ENCODE measurements around the gene CHKB.
A peak's percentile ranks its signal among the peaks of the same experiment; 100 is the strongest.

CHKB gene

DNA sequence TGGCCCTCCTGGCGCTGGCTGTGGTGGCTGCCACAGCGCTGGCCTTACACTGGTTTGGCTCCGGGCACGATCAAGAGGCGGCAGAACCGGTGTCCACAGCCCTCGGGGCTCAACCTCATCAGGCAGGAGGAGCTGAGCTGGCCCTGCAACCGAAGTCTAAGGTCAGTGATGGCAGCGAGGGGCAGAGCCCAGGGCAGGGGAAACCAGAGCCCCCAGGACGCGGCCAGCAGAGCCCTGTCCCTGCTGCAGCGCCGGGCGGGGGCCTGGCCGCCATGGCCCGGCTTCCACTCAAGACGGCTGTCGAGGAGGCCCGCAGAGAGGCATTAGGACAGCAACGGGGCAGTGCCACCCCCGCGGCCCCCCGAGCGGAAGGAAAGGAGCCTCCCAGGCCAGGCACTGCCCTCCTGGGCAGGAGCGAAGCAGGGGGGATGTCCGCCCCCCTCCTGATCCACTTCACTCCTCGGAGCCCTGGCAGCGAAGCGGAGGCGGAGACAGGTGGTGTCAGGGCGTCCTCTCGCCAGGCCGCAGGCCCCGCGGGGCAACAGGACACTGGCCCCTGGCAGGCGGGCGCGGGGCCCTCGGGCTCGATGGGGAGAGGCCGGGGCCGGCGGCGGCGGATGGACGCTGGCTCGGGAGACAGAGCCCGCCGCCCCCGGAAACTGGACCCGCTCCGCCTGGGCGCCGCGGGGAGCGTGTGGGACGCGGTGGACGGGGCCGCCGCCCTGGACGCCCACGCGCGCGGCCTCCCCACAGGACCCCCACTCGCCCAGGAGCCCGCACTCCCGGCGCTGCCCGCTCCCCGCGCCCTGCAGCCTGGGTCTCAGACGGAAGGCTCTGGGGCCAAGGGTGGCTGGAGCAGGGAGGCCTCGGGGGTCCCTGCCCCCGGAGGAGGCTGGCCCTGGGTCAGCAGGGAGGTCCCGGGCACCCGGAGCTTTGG is 36.1 kb downstream of the CHKB start:
- no peak for DNase-seq

DNA sequence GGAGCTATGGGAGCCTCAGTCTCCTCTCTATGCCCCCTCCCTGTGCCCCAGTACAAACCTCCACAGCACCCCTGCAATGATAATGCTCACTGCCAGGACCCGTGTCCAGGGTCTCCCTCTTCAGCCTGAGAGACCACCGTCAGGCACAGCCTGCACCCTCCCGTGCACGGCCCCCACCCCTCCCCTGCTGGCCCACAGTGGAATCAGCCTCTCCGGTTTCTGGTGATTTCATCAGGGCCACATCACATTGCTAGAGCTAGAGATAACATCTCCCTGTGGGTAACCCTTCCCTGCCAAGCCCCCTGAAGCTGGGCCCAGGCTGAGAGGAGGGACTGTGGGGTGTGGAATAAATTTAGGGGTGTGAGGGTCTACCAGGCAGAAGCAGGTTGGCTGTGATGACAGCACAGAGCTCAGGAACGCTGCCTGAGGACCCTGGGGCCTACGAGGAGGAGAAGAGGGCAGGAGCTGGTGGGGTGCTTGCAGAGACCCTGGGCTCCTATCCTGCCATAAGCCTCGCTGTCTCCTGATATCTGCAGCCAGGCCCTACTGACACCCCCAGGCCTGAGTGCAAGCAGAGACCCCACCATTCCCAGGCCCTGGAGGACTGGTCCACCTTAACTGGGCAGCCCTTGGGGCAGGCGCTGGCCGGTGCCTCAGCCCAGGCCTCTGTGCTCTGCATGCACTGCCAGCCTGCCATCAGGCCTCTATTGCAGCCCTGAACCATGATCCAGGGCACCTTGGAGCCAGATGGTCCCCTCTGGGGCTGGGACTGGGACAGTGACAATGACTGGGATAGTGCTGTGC is 36.9 kb downstream of the CHKB start, which contains the start of gene KLHDC7B:
KLHDC7B (plus strand) TSS at position 378 of the 804 bp plus-strand sequence; CDS start at position 723, 345 bp downstream.
- peak; percentile 77 for DNase-seq

DNA sequence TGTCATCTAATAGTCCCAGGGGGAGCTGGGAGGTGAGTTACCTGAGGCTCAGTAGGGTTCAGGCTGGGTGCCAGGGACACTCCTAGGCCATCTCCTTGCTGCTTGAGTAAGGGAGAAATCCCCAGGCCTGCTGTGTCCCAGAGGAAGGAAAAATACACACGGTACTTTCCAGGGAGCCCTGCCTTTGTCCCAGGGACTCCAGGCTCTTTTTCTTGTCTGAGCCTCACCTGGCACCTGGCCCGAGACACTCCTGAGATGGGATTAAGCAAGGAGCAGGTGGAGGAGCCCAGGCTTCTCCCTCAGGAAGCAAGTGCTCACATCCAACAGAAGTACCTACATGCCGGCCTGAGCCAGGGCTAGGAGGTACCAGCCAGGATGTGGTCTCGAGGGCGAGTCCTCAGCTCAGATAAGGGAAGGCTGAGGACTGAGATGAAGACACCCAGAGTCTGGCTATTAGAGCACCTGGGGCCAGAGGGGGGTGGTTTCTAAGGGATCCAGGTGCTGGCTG is 37.8 kb downstream of the CHKB start:
- no peak for DNase-seq

GRCh38 chr22:50544078-50544745 is 38.4 kb downstream of the CHKB start:
- peak; percentile 63 for DNase-seq

DNA sequence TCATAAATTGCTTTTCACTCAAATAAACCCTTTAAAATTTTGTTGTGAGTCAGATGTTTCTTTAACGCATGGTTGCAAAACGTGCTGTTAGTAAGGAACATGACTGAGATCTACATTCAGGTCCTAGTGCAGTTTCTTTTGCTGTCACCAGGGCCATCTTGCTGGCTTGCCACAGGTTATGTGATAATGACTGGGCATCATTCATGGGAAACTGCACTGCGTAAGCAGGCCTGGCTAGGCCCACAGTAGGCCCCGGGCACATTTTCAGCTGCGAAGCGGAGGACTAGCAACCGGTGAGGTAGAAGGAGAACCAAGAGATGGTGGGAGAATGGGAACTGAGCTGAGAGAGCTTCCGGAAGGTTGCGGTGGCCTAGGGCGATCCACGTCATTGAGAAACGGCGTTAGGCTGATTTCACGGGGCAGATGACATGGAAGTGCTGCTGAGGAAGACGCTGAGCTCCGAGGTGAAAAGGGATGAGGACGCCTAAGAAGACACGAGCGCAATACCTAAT is 40.2 kb downstream of the CHKB start:
- DNase-seq, result no peak

GRCh38 chr22:50541667-50542026 is 41.0 kb downstream of the CHKB start:
- peak; percentile 75 for DNase-seq

- DNase-seq, result no peak
Measured at GRCh38 chr22:50540381-50540780, 42.3 kb downstream of the CHKB start.

GRCh38 chr22:50537765-50538164 is 44.9 kb downstream of the CHKB start:
- no peak for DNase-seq

DNA sequence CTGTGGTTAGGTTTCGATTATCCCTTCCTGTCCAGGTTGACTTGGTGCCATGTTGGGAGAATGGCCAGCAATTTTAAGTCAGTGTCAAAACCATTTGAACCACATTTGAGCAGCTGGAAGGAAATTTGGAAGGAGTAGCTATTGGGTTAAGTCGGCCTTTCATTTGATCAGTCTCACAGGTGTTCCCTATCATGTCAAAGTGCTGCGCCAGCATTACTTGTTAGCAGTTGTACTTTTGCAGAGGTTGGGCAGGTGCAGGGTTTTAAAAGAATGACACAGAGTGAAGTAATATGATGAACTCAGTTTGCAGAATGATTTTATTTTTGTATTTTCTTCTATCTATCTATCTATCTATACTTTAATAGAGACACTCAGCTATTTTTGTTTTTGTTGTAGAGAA is 46.4 kb downstream of the CHKB start:
- DNase-seq, result no peak

DNA sequence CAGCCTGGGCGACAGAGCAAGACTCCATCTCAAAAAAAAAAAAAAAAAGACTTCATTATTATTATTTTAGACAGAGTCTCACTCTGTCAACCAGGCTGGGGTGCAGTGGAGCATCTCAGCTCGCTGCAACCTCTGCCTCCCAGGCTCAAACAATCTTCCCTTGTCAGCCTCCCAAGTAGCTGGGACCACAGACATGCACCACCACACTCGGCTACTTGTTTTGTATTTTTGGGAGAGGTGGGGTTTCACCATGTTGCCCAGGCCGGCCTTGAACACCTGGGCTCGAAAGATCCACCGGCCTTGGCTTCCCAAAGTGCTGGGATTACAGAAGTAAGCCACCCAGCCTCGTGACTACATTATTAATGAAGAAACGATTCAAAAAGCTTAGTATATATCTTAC is 47.5 kb downstream of the CHKB start:
- no peak for DNase-seq

DNA sequence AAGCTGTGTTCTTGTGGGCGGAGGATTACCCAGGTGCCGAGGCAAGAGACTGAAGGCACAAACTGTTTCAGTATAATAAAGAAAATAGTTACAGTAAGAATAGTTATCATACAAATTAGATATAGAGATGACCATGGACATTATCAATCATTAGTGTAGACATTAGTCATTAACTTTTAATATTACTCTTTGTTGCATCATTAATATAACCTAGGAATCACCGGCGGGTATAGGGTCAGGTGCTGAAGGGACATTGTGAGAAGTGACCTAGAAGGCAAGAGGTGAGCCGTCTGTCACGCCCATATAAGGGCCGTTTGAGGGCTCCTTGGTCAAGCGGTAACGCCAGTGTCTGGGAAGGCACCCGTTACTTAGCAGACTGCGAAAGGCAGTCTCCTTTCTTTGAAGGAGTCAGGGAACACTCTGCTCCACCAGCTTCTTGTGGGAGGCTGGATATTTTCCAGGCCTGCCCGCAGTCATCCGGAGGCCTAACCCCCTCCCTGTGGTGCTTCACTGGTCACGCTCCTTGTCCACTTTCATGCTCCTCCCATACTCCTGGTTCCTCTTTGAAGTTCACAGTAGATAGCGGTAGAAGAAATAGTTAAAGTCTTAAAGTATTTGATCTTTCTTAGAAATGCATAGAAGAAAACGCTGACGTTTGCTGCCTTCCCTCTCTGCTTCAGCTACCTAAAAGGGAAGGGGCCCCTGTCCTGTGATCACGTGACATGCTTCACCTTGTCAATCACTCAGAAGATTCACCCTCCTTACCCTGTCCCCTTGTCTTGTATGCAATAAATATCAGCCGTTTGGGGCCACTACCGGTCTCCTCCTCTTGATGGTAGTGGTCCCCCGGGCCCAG is 48.6 kb downstream of the CHKB start:
- peak; percentile 56 for DNase-seq

DNA sequence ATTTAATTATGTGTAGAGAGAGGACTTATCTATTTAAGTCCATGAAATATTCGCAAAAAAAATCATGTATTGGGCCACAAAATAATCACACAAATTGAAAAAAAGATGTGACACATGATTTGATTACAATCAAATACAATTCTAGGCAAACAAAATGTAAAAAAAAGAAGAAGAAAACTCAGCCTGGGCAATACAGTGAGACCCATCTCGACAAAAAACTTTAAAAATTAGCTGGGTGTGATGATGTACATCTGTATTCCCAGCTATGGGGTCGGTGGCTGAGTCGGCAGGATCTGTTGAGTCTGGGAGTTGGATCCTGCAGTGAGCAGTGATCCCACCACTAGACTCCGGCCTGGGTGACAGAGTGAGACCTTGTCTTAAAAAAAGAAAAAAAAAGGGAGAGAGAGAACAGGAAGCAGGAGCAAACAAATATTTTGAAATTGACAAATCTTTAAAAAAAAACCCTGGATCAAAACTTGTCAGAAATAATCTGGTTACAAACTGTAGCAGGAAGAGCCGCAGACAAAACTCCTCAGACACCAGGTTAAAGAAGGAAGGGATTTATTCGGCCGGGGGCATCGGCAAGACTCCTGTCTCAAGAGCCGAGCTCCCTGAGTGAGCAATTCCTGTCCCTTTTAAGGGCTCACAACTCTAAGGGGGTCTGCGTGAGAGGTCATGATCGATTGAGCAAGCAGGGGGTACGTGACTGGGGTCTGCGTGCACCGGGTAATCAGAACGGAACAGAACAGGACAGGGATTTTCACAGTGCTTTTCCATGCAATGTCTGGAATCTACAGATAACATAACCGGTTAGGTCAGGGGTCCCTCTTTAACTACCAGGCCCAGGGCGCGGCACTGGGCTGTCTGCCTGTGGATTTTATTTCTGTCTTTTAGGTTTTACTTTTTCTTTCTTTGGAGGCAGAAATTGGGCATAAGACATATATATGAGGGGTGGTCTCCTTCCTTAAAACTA is 49.5 kb downstream of the CHKB start:
- no peak for DNase-seq

- DNase-seq, result peak; percentile 47
Measured at GRCh38 chr22:50531962-50532674, 50.5 kb downstream of the CHKB start.

DNA sequence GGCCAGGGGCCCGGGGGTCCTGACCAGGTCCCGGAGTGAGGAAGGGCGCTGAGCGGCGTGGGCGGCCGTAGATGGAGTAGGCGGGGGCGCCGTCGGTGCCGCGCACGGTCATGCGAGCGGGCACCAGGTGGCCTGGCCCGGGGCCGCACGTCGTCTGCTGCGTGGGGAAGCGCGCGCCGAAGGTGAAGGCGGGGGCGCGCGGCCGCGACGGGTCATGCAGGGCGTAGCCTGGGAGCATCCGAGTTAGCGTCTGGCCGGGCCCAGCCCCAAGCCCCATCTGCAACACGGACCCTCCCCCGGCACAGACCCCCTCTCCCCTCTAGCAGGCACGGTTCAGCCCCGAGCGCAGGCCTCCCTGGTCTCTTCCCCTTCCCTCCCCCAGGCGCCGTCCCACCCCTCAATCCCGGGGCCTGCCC is 51.1 kb downstream of the CHKB start:
- no peak for DNase-seq

GRCh38 chr22:50530877-50531545 is 51.6 kb downstream of the CHKB start:
- DNase-seq, result peak; percentile 74

DNA sequence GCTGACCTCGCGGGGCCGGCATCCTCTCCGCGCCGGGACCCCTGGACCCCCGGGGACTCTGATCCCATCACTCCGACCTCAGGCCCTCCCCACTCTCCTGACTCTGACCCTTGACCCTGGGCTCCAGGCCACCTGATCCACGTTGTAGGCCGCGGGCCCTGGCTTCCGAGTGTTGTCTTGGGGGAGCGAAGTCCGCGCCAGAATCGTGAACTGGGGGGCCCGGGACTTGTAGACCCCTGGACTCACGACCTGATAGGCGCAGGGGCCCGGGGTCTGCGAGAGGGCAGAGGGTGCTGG is 52.1 kb downstream of the CHKB start:
- no peak for DNase-seq

DNA sequence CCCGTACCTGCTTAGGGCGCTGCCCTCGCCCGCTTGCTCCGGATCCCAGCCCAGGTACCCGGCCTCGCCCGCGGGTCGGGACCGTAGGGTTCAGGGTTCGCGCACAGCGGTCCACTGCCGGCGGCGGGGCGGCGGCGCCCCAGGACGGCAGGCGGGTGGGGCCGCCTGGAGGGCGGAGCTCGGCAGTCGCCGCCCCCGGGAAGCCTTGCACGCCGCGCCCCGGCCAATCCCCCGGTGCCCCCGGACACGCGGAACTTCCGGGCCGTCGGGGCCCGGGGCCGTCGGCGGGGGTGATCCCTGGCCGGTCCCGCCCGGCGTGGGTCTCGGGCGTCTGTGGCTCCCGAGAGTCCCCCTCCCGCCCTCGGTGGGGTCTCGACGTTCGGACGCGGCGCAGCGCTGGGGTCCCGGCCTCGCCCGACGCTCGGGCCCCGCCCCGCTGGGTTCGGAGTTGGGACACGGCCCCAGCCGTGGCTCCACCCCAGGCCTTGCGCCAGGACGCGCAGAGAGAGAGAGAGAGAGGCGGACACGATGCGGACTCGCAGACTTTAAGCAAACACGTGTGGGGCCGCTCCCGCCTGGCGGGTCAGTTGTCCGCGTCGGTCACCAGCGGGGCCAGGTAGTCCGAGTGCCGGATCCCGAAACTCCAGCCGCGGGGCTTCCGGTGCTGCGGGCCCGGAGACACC is 52.6 kb downstream of the CHKB start, which contains the start of gene TYMP:
TYMP (minus strand) TSS at position 116 of the 683 bp plus-strand sequence. CDS start 303 bp downstream, outside the sequence.
- DNase-seq, result peak; percentile 65

DNA sequence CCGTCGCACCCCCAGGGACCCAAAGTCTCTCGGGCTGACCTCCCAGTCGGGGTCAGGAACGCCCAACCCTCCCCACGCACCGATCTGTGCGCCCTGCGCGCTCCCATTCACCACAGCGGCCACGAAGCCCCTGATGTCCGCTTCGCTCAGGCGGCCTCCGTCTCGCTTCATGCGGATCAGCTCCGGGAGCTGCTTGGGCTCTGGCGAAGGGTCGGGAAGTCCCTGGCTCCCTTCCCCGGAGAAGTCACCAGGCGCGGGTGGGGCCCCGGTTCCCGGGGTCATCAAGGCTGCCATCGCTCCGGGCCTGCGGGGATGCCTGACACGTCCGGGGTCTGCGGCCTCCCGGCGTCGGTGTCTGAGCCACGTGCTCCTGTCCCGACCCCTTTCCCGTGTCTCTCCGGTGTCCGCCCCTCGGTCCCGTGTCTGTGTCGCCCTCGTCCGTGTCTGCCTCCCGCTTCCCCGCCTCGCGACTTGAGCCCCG is 53.2 kb downstream of the CHKB start:
- DNase-seq, result no peak

Measured in fibroblast of skin of abdomen (primary cell).